PC-9 (cell line): ENCODE results near the gene AZU1. TPM values are rescaled to one million over a fixed set of nuclear protein-coding genes. Genes with fewer than 3 reads are reported as not detected.

ENCODE experiments used
- BruUV-seq: library from RNA; stranded (reverse); fragments of 400-500 nt; replicated peaks from 2 replicates; lab custom pipeline; 2021; lab: Mats Ljungman, UMichigan
- CTCF ChIA-PET: fragments of 300-600 bp; sonication (Branson Sonifier 250); formaldehyde crosslinking; loops from one replicate; lab custom pipeline; 2022; ENCODE audit warnings: antibody characterized with exemption; lab: Charles Lee
- POLR2A ChIA-PET: fragments of 300-600 bp; sonication (Branson Sonifier 250); formaldehyde crosslinking; loops from one replicate; lab custom pipeline; 2022; ENCODE audit warnings: antibody characterized with exemption; ENCODE audit not compliant: unreplicated experiment; lab: Charles Lee
- DNase-seq, 2 experiments: peaks; one replicate each; pipeline versions ENCODE4 v3.0.0 to v3.0.0-alpha.2; 2015 to 2022; ENCODE audit warnings: mixed read lengths in 1 of 2
- H2AFZ ChIP-seq: fragments of 200-600 bp; sonication (generic); 2 replicates; pipeline ENCODE4 v1.8.1; 2017; ENCODE audit warnings: antibody characterized with exemption
- H3F3A ChIP-seq: fragments of 200-600 bp; sonication (generic); 2 replicates; pipeline ENCODE4 v1.8.1; 2017; ENCODE audit warnings: antibody characterized with exemption, mild to moderate bottlenecking, low read depth; ENCODE audit not compliant: insufficient read depth
- H3K27ac ChIP-seq: fragments of 200-600 bp; sonication (generic); 2 replicates; pipeline ENCODE4 v1.6.1; 2016; ENCODE audit warnings: mixed run types
- H3K27me3 ChIP-seq: fragments of 200-600 bp; sonication (generic); 2 replicates; pipeline ENCODE4 v1.6.1; 2016; ENCODE audit warnings: low read depth, mixed run types; ENCODE audit not compliant: insufficient read depth
- H3K36me3 ChIP-seq: fragments of 200-600 bp; sonication (generic); 2 replicates; pipeline ENCODE4 v1.6.1; 2016; ENCODE audit warnings: low read depth, mixed run types
- H3K4me1 ChIP-seq: fragments of 200-600 bp; sonication (generic); replicated peaks from 2 replicates; pipeline ENCODE4 v1.6.1; 2016; ENCODE audit warnings: mixed run types; ENCODE audit not compliant: insufficient read depth
- H3K4me2 ChIP-seq: fragments of 200-600 bp; sonication (generic); 2 replicates; pipeline ENCODE4 v1.6.1; 2017; ENCODE audit warnings: mixed run types
- H3K4me3 ChIP-seq: fragments of 200-600 bp; sonication (generic); 2 replicates; pipeline ENCODE4 v1.6.1; 2016; ENCODE audit warnings: mixed run types
- H3K79me2 ChIP-seq: fragments of 200-600 bp; sonication (generic); 2 replicates; pipeline ENCODE4 v1.6.1; 2017; ENCODE audit warnings: low read depth, mixed run types
- H3K9me2 ChIP-seq: fragments of 200-600 bp; sonication (generic); 2 replicates; pipeline ENCODE4 v1.8.1; 2017; ENCODE audit warnings: mild to moderate bottlenecking; ENCODE audit not compliant: insufficient read depth
- H3K9me3 ChIP-seq: fragments of 200-600 bp; sonication (generic); 2 replicates; pipeline ENCODE4 v1.8.1; 2016; ENCODE audit warnings: low read depth; ENCODE audit not compliant: insufficient read depth
- H4K20me1 ChIP-seq: fragments of 200-600 bp; sonication (generic); 2 replicates; pipeline ENCODE4 v1.8.1; 2017; ENCODE audit not compliant: insufficient read depth
- CTCF ChIP-seq: fragments of 200-600 bp; sonication (generic); conservative IDR thresholded peaks from 2 replicates; pipeline ENCODE4 v1.6.1; 2017; ENCODE audit warnings: mixed run types, antibody characterized with exemption, mild to moderate bottlenecking, moderate library complexity
- EZH2 ChIP-seq: fragments of 200-600 bp; sonication (generic); IDR thresholded peaks from 2 replicates; pipeline ENCODE4 v1.8.0; 2017; ENCODE audit warnings: antibody characterized with exemption, low read depth
- intact Hi-C: fragments of 100-400 bp; cut with micrococcal nuclease; formaldehyde crosslinking; loops from one replicate; pipeline ENCODE4 v1.10.0; 2022; ENCODE audit not compliant: unreplicated experiment
- total RNA-seq: library from RNA; stranded (reverse); gene quantifications from 2 replicates; pipeline ENCODE4 v1.2.3, GENCODE V29; 2021

Gene AZU1
- total RNA-seq, 1 experiment from 2014 or later = not detected

- H3K9me3 ChIP-seq = no peaks in the 10 kb centered on the region
- H3K9me2 ChIP-seq = no peaks in the 10 kb centered on the region
- no peak overlapping the region for H3K4me2 ChIP-seq
- no peak for TF ChIP-seq CTCF
- TF ChIP-seq EZH2 = no peak
- H4K20me1 ChIP-seq = no peaks in the 10 kb centered on the region
- no peak overlapping the region for H2AFZ ChIP-seq
- ChIA-PET CTCF (no interaction called here), POLR2A (no interaction called here)
- BruUV-seq = no TSS peak
- H3K4me1 ChIP-seq = no peaks in the 10 kb centered on the region
- no peak overlapping the region for H3K27ac ChIP-seq
- H3K36me3 ChIP-seq = no peaks in the 10 kb centered on the region
- no peak overlapping the region for H3K4me3 ChIP-seq
- intact Hi-C loops = no loop called here
- H3K79me2 ChIP-seq = no peaks in the 10 kb centered on the region
- DNase-seq = no peak
- H3K27me3 ChIP-seq = no peaks in the 10 kb centered on the region
- no peaks in the 10 kb centered on the region for H3F3A ChIP-seq
These were observed 36.5 kb upstream of the AZU1 start for GRCh38 chr19:791007-791566.

GRCh38 chr19:791567-792305, 35.9 kb upstream of the AZU1 start:
- H3K4me2 ChIP-seq = no peak overlapping the region
- H3K27me3 ChIP-seq = no peaks in the 10 kb centered on the region
- H3K27ac ChIP-seq = no peak overlapping the region
- BruUV-seq = no TSS peak
- H3K9me2 ChIP-seq = no peaks in the 10 kb centered on the region
- H3K9me3 ChIP-seq = no peaks in the 10 kb centered on the region
- CTCF ChIA-PET = no interaction called here
- TF ChIP-seq CTCF = no peak
- no peak for TF ChIP-seq EZH2
- no peak for DNase-seq
- no peaks in the 10 kb centered on the region for H3K79me2 ChIP-seq
- H4K20me1 ChIP-seq = no peaks in the 10 kb centered on the region
- H3K4me3 ChIP-seq = no peak overlapping the region
- H3K4me1 ChIP-seq = no peaks in the 10 kb centered on the region
- intact Hi-C loops = no loop called here
- H3F3A ChIP-seq = no peaks in the 10 kb centered on the region
- H3K36me3 ChIP-seq = no peaks in the 10 kb centered on the region
- POLR2A ChIA-PET = no interaction called here
- no peak overlapping the region for H2AFZ ChIP-seq

- ChIA-PET CTCF (interaction anchor here (0.6 kb wide), 1 partner anchor 85 kb away, joined by 4 read pairs; no protein-coding TSS in a partner anchor), POLR2A (no interaction called here)
- H3K36me3 ChIP-seq = no peaks in the 10 kb centered on the region
- intact Hi-C loops = no loop called here
- no peak for TF ChIP-seq CTCF
- TF ChIP-seq EZH2 = no peak
- H4K20me1 ChIP-seq = no peaks in the 10 kb centered on the region
- no peaks in the 10 kb centered on the region for H3K9me2 ChIP-seq
- H3K4me2 ChIP-seq = no peak overlapping the region
- no peaks in the 10 kb centered on the region for H3K79me2 ChIP-seq
- no peaks in the 10 kb centered on the region for H3K9me3 ChIP-seq
- H3K27me3 ChIP-seq = no peaks in the 10 kb centered on the region
- H2AFZ ChIP-seq = no peak overlapping the region
- BruUV-seq = no TSS peak
- DNase-seq = no peak
- no peak overlapping the region for H3K4me3 ChIP-seq
- no peak overlapping the region for H3K27ac ChIP-seq
- no peaks in the 10 kb centered on the region for H3F3A ChIP-seq
- no peaks in the 10 kb centered on the region for H3K4me1 ChIP-seq
These were observed 35.2 kb upstream of the AZU1 start for GRCh38 chr19:792306-792885.
